Vagina (tissue), 2 donors: ENCODE data around the gene FAM240B. TPM values are rescaled to one million over a fixed set of nuclear protein-coding genes. Genes with fewer than 3 reads are reported as not detected.

Experiments used
- DNase-seq, 2 donors: peaks; one replicate each; pipeline ENCODE4 v3.0.0-alpha.2; 2017; ENCODE audit errors: extremely low spot score in 2 of 2
- H3K27ac ChIP-seq: fragments of 200-600 bp; sonication (generic); one replicate; pipeline ENCODE4 v1.5.1; 2019
- H3K27me3 ChIP-seq: fragments of 200-600 bp; sonication (generic); one replicate; pipeline ENCODE4 v1.5.1; 2019
- H3K36me3 ChIP-seq, 2 donors: fragments of 200-600 bp; sonication (generic); one replicate each; pipeline ENCODE4 v1.5.1; 2017 to 2019
- H3K4me1 ChIP-seq: fragments of 200-600 bp; sonication (generic); one replicate; pipeline ENCODE4 v1.5.1; 2019
- H3K4me3 ChIP-seq, 2 donors: fragments of 200-600 bp; sonication (generic); 1 replicate in 1 of 2; 2 replicates in 1 of 2; pipeline ENCODE4 v1.5.1; 2016 to 2019
- H3K9me3 ChIP-seq: fragments of 200-600 bp; sonication (generic); one replicate; pipeline ENCODE4 v1.5.1; 2019
- POLR2A ChIP-seq, 2 donors: fragments of 450-650 bp; IDR thresholded peaks; one replicate each; pipeline ENCODE4 v1.6.1; 2017; ENCODE audit warnings: antibody characterized with exemption in 2 of 2, mild to moderate bottlenecking in 2 of 2, moderate library complexity in 2 of 2
- POLR2AphosphoS5 ChIP-seq, 2 donors: sonication (generic); formaldehyde crosslinking; IDR thresholded peaks; one replicate each; pipeline ENCODE4 v1.9.0; 2017; ENCODE audit warnings: antibody characterized with exemption in 2 of 2, mild to moderate bottlenecking in 2 of 2, low read depth in 1 of 2; ENCODE audit not compliant: insufficient read depth in 1 of 2
- intact Hi-C: fragments of 100-400 bp; cut with DNase I; formaldehyde crosslinking; loops from one replicate; pipeline ENCODE4 v1.15.1; 2023
- small RNA-seq: library from RNA; depleted of rRNA; stranded (forward); fragments of <200 nt; gene quantifications from one replicate; pipeline ENCODE3, GENCODE V24; 2016
- total RNA-seq: library from RNA; depleted of rRNA; stranded (reverse); fragments of >200 nt; gene quantifications from one replicate; pipeline ENCODE4 v1.2.3, GENCODE V29; 2016
- TF ChIP-seq, protein P1 (sequence below), 3 experiments: fragments of 450-650 bp in 2 of 3; fragments of 200-600 bp in 1 of 3; sonication (generic) in 1 of 3; IDR thresholded peaks; one replicate each; pipeline ENCODE4 v1.5.1; 2017 to 2019; ENCODE audit warnings: antibody characterized with exemption in 3 of 3, mild to moderate bottlenecking in 2 of 3, moderate library complexity in 2 of 3

Gene FAM240B
- total RNA-seq, 1 donor from 2014 or later = not detected

DNA sequence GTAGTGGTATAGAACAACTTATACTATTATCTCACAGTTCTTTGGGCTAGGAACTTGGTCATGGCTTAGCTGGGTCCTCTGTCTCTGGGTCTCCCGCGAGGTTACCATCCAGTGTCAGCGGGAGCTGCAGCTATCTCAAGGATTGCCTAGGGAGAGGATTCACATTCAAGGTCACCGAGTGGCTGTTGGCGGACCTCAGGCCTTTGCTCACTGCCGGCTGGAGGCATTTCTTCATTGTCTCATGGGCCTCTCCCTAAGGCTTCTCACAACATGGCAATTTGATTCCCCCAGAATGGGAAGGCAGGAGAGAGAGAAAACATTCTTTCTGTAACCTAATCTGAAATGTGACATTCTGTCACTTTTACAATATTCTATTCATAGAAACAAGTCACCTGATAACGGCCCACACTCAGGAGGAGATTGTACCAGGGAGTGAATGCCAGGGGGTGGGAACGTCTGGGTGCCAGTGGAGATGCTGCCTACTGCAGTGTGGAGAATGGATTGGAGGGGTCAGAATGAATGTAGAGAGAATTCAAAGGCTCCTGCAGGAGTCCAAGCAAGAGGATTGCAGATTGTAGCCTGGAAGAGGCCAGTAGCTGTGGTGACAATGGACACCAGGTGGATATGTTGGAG lies 70.1 kb downstream of the FAM240B start:
- Histone ChIP-seq H3K4me3 (no peak overlapping the region), H3K27me3 (no peaks in the 10 kb centered on the region), H3K36me3 (no peaks in the 10 kb centered on the region), H3K4me1 (no peaks in the 10 kb centered on the region), H3K9me3 (no peaks in the 10 kb centered on the region), H3K27ac (no peak overlapping the region)
- intact Hi-C loops = no loop called here
- DNase-seq = no peak
- no peak for TF ChIP-seq POLR2A (IDR thresholded peaks at IDR 0.05)
- no peak for TF ChIP-seq POLR2AphosphoS5 (IDR thresholded peaks at IDR 0.05; ENCODE audit: insufficient read depth in 1 of 2, low read depth in 1 of 2)
- TF ChIP-seq, protein P1, sequence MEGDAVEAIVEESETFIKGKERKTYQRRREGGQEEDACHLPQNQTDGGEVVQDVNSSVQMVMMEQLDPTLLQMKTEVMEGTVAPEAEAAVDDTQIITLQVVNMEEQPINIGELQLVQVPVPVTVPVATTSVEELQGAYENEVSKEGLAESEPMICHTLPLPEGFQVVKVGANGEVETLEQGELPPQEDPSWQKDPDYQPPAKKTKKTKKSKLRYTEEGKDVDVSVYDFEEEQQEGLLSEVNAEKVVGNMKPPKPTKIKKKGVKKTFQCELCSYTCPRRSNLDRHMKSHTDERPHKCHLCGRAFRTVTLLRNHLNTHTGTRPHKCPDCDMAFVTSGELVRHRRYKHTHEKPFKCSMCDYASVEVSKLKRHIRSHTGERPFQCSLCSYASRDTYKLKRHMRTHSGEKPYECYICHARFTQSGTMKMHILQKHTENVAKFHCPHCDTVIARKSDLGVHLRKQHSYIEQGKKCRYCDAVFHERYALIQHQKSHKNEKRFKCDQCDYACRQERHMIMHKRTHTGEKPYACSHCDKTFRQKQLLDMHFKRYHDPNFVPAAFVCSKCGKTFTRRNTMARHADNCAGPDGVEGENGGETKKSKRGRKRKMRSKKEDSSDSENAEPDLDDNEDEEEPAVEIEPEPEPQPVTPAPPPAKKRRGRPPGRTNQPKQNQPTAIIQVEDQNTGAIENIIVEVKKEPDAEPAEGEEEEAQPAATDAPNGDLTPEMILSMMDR (IDR thresholded peaks at IDR 0.05) = no peak

DNA sequence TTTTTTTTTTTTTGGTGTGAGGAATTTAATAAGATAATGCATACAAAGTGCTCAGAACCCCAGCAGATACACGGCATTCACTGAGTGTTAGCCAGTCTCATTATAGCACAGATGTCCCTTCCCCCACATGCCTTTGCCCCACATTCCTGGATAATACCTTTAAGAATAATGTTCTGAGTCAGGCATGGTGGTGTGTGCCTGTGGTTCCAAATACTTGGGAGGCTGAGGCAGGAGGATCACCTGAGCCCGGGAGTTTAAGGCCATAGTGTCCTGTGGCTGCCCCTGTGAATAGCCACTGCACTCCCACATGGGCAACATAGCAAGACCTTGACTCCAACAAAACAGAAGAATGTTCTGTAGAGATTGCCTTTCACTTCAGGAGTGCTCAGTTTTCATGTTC lies 75.3 kb downstream of the FAM240B start:
- intact Hi-C loops = no loop called here
- Histone ChIP-seq H3K9me3 (no peaks in the 10 kb centered on the region), H3K4me1 (no peaks in the 10 kb centered on the region), H3K36me3 (no peaks in the 10 kb centered on the region), H3K27ac (no peak overlapping the region), H3K27me3 (no peaks in the 10 kb centered on the region), H3K4me3 (no peak overlapping the region)
- no peak for TF ChIP-seq POLR2A (IDR thresholded peaks at IDR 0.05)
- TF ChIP-seq, protein P1 (IDR thresholded peaks at IDR 0.05) = no peak
- no peak for TF ChIP-seq POLR2AphosphoS5 (IDR thresholded peaks at IDR 0.05; ENCODE audit: insufficient read depth in 1 of 2, low read depth in 1 of 2)
- DNase-seq = no peak

Small RNA genes within 50 kb of the gene (small RNA-seq; reads per million reads assigned to genes)
- gene RNU6-765P = not detected

Other genes starting within 250 kb of the FAM240B start
- 1.5 TPM for gene ANKRD18A, start 99.5 kb downstream of the FAM240B start, total RNA-seq